ENCODE measurements around the gene ENOX1.

The ENOX1 gene

DNA sequence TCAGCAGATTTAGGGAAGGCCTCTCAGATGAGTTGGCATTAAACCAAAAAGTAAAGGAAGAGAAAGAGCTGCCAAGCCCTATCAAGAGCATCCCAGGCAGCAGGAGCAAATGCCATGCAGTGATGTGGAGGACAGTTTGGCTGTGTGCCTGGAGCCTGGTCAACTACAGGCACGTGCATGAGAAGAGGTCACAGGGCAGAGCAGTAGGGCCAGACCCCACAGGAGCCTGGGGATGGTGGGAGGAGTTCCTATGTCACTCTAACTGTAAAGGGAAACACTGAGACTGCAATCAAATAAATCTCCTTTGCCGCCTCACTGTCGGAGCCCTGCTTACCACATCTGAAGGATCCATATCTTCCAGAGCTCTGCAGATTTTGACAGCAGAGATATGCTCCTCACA, 240.5 kb downstream of the ENOX1 start:
- DNase-seq (ENCODE audit: low spot score) = no peak

DNA sequence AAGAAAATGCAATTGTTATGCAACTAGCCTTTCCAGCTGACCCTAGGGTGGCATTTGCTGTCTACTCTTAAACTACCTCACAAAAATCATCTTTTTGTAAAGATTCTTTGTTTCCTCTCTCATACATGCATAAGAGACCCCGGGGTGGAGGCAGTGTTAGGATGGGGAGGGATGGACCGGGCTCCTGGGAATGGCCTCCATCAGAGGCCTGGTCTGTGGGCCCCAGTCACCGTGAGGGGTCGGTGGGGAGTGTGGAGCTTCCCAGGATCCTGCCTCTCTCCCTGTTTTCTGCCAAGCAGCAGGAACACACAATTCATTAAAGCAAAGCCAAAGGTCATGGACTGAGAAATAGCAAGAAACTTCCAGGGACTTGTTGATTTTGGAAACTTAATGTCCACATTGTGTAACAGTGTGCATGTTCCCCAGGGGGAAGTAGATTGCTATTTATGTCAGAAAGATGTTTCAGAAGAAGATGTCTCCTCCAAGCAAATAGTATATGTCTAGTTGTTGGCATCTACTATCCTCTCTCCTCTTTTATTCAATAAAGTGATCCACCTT, 241.4 kb downstream of the ENOX1 start:
- DNase-seq (ENCODE audit: low spot score) = no peak

DNA sequence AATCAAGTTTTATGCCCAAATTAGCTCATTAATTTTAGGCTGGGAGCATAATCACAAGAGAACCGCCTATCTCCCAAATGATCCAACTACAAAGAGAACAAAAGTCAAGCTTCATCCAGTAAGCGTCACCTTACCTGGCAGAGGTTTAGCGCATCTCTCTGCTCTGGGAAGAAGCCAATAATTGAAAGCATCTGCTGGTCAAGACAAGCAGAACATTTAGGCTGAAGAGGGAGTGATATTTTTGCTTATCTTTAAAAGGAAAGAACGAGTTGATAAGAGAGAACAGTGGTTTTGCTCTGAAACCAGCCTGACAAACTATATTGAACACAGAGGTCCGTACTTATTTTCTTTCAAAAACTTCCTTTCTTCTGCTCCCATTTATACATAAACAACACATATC, 242.1 kb downstream of the ENOX1 start:
- DNase-seq (ENCODE audit: low spot score) = no peak

DNA sequence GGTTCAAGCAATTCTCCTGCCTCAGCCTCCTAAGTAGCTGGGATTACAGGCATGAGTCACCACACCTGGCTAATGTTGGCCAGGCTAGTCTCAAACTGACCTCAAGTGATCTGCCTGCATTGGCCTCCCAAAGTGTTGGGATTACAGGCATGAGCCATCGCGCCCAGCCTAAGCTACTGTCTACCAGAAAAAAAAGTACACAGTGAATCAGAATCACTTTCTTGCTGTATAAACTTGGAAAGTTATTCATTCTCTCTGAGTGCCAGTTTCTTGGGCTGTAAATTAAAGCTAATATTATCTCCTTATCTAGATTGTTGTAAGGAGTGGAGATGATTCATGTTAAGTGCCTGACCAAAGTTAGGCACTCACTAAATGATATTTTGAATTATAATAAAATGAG, 242.8 kb downstream of the ENOX1 start:
- DNase-seq (ENCODE audit: low spot score) = no peak

DNA sequence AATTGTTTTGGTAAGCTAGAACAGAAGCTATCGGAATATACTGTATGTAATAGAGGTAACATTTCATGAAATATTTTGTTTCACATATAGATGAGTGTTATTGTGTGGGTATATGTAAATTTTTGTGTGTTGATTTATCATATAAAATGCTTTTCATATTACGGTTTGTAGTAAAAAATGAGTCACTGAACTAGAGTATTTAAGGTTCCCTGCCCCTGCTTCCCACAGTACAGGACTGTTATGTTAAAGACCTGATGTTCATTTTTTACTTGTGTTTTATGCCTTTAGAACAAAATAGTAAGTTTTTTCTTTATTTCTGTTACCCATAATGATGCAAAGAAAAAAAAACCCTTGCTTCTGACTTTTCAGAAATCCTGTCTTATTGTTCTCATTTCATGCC, 243.4 kb downstream of the ENOX1 start:
- no peak for DNase-seq (ENCODE audit: low spot score)

DNA sequence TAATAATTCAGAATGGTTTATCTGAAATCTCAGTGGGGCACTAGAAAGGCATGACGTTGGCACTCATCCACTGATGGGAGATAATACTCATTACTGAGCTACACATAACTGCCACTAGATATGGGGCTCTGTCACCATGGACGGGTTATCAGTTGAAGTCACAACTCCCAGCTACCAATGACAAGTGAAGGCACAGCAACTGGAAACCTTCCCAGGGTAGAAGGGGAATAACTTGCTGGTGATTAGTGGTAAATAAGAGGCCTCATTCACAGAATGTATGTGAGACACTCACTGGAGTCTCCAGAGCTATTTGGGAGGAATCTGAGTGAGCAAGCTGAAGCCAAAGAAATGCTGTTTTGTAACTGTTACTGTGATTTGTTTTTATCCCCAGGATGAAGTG, 249.6 kb downstream of the ENOX1 start:
- DNase-seq (ENCODE audit: low spot score) = no peak

DNA sequence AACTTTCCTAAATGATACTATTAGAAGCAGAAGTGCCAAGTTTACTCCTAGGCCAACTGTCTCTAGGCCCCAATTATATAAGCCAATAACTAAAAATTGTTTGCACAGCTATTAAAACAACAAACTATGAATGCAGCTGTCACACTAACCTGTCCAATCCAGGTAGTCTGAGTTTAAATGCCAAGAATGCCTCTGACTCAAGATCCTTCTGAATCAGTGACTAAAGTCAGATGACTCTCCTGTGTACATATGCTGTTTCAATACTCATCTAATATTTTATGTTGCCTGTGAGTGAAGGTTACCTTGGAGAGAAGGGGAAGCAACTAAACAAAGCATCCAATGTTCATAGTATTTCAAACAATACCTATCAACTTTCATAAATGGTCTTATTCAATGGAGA, 257.0 kb downstream of the ENOX1 start:
- no peak for DNase-seq (ENCODE audit: low spot score)

DNA sequence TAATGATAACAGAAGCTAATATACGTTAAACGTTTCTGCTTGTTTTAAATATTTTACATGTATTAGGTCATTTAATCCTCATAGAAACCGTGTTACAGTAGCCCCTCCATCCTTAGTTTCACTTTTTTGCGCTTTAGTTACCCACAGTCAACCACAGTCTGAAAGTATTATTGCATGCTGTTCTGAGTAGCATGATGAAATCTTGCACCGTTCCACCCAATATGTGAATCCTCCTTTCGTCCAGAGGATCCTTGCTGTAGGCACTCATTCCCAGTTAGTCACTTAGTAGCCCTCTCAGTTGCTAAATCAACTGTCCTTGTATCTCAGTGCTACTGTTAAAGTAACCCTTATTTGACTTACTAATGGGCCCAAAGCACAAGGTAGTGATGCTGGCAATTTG, 257.8 kb downstream of the ENOX1 start:
- DNase-seq (ENCODE audit: low spot score) = no peak

DNA sequence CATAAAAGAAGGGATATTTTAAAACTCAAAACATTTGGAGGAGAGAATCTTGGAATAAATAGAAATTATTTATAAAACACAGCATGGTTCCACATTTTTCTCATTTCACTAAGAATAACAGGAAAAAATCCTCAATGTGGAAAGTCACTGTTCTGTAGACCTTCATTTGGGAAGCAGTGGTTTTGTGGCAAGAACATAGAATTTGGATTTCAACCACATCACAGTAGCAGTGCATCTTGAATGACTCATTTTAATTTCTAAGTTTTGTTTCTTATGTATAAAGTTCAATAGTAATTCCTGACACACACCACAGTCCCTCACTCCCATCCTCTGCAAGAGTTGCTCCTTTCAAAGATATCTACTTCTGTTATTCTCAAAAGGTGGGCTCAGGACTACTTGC, 264.0 kb downstream of the ENOX1 start:
- DNase-seq (ENCODE audit: low spot score) = no peak

DNA sequence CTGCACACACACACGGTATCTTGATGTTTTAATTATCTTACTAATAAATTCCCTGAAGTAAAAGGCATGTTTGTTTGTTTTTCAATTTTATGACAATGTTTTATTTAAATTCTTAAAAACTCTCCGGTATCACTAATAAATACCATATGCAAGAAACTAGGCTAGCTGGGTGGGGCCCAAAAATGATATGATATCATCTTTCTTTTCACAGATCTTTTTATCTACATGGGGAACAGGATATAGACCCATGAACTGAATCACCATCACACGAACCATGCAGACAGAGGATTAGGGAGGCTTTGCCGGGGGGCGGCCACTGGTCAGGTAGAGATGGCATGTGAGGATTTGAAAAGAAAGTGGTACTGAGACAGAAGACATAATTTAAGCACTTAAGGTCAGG, 266.4 kb downstream of the ENOX1 start:
- no peak for DNase-seq (ENCODE audit: low spot score)

DNA sequence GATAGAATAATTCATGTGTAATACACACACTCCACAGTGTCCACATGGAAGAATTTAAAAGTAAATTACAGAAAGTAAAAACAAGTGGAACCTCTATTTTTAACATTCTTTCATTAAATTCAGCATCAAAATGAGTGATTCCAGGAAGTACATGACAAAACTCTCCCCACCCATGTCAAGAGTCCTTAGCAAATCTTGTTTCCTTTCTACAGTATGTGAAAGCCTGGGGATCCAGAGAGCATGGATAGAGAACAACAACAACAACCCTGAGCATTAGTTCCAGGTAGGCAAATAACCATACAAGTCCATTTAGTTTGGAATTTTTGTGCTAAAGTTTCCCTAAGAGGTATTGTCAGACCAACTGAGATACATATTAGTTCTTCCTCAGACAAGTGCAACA, 267.9 kb downstream of the ENOX1 start:
- no peak for DNase-seq (ENCODE audit: low spot score)

DNA sequence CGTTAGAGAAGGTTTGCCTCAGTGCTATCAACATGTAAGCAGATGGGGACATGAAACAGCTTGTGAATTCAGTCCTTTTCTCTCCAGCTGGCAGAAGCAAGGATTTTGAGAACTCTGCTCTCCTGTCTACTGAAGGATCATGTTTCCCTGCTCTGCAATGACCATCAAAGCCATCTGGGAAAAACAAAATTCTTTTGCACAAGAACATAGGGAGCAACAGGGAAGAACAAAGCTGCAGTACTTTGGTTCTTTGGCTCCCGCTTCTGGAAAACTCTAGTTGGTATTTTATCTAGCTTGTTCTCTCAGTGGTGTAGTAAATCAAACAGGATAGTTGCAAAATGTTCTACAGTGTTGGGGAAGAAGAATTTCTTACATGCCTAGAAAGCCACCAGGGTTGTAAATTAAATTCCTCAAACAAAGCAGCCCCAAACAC, 270.4 kb downstream of the ENOX1 start:
- DNase-seq (ENCODE audit: low spot score) = no peak

DNA sequence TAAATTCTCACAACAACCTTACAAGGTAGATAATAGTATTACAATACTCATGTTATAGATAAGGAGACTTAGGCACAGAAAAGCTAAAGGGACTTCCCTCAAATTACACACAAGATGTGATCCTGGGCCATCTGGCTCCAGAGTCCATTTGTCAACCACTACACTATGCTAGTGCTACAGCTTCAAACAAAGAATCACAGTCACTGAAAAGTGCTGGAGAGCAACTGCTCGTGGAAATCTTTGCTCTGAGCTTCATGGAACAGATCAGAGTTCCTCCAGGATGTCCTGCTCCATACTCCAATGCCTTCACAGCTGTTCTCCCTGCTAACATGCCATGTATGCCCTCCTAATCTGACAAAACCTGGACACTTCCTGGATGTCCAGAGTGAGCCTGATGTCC, 271.2 kb downstream of the ENOX1 start:
- no peak for DNase-seq (ENCODE audit: low spot score)

DNA sequence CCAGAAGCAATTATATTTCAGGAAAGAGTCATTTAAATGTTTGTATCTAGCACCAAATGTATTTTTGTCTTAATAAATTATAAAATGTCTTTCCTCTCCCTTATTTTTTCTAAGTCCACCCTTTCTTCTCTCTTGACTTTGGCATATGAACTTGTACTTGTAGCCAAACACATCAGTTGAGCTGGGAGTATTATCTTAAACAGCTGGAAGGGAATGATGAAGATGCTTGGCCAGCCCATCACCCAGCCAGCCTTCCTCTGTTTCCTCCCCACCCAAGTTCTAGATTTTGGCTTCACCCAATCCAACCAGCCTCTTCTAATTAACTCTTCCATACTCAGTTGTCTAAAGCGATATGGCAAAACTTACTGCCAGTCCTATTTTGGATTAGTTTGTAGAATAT, 272.5 kb downstream of the ENOX1 start:
- DNase-seq (ENCODE audit: low spot score) = no peak

DNA sequence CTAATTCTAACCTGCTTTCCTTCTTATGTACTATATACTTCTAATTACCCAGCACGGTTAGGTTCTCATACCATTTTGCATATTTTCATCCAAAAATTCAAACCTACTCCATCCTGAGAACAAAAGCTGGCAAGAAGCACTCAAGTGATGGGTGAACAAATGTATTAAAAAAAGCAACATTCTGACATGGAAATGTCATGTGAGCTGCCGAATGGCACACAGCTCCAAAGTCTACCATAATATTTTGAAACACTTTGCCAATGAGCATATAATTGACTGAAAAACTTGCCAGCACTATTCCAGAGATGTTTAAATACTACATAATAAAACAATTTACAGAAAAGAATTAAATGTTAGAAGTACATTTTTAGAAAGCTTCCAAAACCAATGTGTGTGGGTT, 274.6 kb downstream of the ENOX1 start:
- no peak for DNase-seq (ENCODE audit: low spot score)

DNA sequence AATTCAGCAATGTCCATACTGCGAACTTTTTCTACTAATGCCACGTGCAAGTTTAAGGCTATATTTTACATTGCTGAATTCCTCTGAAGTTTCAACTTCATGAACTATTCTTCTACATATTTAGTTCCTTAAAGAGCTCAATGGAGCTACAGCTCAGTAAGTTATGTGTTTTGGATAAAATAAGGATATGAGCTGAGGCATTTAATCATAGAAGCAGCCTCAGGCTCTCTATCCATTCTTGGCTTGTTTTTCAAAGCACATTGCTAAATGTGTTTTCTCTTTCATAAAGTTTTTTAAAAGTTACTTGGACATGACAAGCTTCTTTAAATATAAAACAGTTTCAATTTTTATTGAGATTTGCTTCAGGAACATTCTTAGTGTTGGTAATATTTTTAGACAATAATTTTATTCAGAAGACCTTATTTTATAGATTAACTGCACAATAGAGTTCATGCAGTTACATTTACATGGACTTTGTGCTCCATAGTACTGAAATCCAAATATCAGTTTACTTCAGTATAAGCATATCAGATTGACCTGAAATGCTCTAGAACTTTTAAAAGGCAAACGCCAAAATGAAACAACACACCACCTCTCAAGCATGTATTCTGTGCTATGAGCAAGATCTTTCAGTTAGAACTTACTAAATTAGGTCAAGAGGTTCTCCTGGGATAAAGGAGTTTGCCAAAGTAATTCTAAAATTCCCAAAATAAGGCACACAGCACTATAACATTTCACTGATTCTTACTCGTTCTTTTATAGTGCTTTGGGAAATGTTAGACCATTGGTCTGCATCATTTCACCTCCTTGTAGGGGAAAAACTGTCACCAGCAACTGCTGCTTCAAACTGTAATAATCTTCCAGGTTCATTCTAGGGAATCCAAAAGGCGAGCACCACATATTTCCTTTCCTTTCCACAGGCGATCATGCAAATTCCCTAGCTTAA, 275.5 kb downstream of the ENOX1 start:
- DNase-seq (ENCODE audit: low spot score) = no peak

DNA sequence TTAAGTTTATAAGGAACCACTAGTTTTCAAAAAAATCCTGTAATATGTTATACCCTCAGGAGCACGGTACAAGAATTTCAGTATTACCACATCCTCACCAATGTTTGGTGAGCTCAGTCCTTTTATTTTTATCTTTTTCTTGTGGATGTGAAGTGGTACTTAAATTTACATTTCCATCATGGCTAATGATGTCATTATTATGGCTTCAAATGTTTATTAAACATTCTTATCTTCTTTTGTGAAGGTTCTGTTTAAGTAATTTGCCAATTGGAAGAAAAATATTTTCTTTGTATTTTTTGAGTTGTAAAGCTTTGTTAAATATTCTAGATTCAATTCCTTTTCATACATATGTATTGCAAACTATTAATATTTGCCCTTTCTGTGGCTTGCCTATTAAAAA, 291.0 kb downstream of the ENOX1 start:
- no peak for DNase-seq (ENCODE audit: low spot score)

DNA sequence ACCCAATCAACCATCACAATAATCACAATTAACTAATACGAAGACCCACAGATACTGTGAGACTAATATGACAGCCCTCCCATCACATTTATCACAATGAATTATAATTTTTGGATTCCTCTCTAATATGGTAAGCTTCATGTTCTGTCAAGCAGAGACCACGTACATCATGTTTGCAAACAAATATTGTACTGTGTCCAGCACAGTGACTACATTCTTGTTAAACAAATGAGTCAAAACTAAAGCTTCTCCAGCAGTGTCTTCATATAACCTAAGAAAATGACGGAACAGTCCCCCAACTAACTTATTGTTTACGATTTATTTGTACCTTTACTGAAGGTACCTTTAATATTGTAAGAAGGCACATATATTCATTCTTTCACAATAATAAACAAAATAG, 292.6 kb downstream of the ENOX1 start:
- DNase-seq (ENCODE audit: low spot score) = no peak

DNA sequence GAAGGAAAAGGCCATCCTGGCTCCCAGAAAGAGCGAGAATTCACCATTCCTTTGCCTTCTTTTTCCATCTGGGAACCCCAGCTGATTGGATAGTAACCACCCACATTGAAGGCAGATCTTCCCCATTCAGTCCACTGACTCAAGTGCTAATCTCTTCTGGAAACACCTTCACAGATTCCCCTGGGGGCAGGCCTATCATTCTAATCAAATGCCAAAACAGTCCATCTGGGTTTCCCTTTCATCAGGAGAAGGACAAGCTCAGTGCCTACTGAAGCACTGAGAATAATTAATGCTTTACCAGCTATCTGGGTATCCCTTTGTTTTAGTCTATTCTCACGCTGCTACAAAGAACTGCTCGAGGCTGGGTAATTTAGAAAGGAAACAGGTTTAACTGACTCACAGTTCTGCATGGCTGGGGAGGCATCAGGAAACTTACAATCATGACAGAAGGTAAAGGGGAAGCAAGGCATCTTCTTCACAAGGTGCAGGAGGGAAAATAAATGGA, 293.2 kb downstream of the ENOX1 start:
- no peak for DNase-seq (ENCODE audit: low spot score)

DNA sequence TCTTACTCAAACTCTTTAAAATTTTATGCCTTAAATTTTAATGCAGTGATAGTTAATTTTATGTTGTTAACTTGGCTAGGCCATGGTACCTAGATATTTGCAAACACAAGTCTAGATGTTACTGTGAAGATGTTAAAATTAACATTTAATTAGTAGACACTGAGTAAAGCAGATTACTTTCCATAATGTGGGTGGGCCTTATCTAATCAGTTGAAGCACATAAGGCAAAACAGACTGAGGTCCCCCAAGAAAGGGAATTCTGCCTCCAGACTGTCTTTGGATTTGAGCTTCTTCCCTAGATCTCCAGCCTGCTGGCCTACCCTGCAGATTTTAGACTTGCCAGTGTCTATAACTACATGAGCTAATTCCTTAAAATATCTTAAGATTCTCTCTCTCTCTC, 294.0 kb downstream of the ENOX1 start:
- no peak for DNase-seq (ENCODE audit: low spot score)

DNA sequence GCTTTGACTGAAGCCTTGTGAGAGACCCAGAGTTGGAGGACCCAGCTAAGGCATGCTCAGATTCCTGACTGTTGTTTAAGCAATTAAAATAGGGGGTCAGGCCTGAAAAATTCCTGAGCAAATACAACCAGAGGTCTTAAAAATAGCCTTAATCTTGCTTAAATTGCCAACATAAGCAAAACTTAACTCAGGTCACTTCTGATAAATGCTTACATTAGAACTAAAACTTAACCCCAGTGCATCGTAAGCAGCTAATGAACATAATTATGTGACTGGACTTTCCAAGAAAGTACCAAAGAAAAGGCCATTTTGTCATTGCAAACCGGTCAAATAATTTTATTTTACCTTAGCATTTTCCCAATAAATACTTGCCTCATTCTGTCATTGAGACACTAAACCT, 294.5 kb downstream of the ENOX1 start:
- DNase-seq (ENCODE audit: low spot score) = no peak

DNA sequence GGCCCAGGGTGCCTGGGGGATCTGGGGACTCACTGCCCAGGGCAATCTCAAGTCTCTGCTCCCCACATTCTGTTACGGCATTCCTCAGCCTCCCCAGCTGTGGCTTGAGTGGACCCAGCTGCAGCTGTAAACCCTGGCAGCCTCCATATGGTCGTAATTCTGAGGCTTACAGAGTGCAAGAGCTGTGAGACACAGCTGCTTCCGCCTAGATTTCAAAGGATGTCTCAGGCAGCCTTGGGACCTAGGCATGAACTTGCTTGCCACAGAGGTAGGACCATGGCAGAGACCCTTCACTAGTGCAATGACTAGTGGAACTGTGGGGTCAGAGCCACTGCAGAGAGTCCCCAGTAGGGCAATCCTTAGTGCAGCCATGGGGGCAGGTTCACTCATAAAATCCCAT, 297.5 kb downstream of the ENOX1 start:
- DNase-seq (ENCODE audit: low spot score) = no peak

DNA sequence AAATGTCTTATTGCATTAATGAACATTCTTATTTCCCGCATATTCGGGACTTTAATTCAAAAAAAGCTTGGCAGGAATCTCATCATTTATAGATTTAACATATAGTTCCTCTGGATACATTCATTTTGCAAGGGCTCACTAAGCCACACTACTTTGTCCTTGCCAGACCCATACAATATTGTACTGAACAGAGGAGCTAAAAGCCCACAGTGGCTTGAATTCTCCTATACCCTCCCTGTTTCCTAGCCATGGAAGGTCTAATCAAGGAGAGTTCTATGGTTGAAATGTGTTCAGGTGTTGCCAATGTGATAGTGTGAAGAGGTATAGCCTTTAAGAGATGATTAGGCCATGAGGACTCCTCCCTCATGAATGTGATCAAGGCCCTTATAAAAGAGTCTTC, 298.9 kb downstream of the ENOX1 start:
- no peak for DNase-seq (ENCODE audit: low spot score)

DNA sequence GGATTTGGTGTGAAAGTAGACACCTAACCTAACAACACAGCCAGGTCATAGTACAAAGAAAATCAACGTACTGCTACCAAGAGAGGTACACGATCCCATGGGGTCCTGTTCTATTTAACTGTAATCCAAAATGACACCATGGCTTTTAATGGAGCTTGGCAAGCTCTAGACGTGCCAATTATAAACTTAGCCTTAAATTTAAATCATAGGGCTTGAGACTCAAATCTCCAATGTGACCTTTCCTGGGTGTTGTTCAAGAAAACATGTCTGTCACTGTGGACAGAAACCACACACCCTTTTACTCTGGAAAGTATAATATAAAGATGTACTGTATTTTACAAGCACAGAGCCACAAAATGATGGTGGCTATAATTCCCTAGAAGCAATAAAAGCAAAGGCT, 299.3 kb downstream of the ENOX1 start:
- DNase-seq (ENCODE audit: low spot score) = no peak
